ENCODE results near the gene CAB39L.
"Not testable (repeated sequence)": the region's sequence is repeated elsewhere in the genome, so short reads cannot be mapped to it uniquely, and the experiment has no call there.

CAB39L gene

DNA sequence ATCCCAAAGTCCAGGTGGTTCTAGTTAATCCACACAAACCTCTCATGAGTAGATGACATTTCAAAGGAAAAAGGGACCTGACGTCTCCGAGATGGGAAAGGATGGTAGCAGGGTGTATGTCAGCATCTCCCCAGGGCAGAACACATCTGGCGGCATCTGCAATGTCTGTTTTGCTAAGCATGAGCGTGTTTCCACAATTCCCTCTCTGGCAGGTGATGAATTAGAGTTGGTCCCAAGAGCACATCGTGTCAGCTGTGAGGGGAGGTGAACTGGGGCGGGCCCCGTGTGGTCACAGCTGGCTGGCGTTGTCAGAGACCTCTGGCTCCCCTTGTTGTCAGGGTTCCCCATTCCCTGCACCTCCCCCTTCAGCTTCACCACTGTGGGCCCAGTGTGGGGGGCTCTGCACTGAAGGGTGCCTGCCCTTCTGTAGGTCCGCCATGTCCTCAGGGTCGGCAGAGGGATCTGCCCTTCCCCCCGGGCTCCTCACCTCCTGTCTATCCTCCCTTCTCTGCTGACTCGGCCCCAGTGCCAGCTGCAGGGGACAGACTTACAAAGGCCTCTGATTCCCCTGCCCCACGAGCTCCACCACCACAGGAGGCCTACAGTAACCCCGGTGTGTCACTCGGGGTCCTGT is 138.0 kb downstream of the CAB39L start:
- no peak for DNase-seq

DNA sequence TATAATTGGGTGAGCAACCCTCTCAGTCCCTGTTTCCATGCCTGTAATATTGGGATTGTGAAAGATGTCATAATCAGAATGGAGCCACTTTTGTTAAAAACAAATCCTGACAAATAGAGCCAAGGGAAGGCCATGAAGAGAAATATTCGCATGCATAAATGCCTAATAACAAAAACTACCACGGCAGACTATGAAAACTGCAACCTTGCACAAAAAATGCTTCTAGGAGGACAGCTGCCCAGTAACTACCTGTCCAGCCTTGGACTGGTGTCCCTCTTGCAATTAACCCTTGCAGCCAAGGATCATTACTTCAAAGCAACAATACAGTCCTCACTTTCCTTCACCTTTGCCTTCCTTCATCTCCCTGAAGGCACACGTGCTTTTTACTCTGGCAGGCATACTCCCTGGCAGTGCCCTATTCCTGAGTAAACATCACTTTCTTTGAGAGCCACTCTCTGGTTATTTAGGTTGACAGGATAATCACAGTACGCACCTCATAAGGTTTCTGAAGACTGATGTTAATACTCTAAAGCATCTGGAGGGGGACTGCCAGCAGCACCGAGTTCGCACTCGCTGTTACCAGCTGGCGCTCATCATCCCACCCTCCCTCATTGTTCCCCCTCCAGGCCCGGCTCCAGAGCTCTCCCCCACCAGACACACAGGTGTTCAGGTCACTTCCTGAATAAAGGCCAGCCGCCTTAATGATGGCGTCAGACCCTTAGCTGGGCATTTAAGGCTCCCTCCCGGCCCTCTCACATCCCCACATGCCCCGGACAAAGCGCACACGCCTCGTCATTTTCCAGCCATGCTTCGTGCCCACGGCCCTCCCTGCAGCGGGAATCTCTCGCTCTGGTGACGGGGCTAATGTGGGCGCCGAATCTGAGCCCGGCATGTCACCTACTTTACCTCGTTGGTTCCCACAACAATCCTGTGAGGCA is 138.8 kb downstream of the CAB39L start:
- DNase-seq = no peak

DNA sequence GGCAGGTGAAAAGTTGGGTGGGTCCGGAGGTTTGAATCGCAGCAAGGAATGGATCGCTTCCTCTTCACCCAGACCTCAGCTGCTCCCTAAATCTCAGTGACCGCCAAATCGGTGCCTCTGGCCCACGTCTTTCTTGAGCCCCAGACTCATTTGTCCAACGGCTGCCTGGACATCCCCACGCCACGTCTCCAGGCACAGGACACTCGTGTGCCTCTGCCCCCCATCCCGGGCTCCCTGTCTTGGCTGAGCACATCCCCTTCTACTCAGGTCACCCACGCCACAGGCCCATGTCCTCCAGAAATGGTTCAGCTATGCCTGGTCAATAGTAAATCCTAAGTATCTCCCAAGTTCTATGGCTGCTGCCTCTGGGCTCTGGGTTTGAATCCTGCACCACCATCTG is 139.5 kb downstream of the CAB39L start:
- DNase-seq = no peak

DNA sequence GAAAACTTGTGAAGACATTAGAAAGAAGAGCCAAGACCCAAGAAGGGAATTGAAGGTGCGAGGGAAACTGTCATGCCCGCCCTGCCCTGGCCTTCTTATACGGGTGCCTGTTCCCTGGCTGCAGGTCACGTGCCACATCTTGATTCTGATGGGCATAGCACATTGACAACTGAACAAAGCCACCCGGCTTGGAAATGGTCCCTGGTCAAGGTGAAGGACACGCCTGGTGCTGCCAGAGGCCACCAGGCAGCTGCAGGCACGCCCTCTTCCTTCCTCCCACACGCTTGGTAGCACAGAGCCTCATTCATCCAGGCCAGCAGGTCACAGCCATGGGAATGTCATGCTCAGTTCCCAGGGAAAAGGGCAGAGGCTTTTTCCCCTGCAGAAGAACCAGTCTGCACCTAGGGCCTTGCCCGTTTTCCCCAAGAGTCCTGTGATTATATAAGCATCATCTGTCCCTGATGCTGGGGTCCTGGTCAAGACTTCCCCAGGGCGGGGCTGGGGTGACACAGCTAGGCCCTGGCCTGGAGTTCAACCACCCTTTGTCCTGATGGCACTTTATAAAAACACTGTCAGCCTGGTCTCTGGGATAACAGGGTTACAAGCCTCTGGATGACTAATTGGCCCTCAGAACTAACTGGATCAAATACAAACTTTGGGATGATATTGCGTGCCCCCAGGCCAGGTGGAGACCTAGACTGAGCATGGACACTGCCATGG is 140.2 kb downstream of the CAB39L start:
- no peak for DNase-seq

- no peak for DNase-seq
Measured at GRCh38 chr13:49302817-49303216, 141.0 kb downstream of the CAB39L start.

- no peak for DNase-seq
Measured at GRCh38 chr13:49302222-49302621, 141.6 kb downstream of the CAB39L start.

DNA sequence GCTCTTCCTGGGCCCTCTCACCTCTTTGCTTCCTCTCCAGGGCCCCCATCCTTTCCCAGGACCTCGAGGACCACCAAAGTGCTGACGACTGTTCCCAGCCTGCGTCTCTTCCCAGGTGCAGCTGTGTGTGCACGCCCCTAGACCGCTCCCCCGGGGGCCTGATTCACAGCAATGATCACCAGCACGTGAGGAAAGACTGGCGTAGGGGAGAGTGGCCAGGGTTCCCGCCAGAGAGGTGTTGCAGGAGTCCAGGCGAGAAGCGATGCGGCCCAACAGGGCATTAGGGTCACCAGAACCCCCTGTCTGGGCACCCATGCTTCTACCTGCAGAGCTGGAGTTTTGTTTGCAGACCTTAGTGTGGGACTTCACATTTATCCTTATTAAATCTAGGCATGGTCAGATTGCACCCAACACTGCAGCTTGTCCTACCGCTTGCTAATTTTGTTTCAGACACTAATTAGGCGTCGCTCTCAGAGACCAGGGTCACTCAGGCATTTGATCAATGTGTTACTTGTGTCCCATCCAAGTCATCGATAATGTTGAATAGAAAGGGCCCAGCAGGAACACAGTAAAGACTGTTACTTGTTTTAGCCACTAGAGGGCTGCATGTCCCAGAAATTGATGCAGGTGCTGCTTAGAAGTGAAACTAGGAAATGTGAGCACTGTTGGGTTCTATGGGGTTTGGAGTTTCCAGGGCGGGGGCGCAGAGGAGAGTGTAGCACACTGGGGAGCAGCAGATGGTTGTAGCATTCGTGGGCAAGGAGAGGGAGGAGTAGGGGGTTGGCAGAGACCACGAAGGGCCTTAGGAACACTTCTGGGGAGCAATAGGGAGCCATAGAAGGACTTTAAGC is 142.9 kb downstream of the CAB39L start:
- DNase-seq = peak; percentile 59 to 72

DNA sequence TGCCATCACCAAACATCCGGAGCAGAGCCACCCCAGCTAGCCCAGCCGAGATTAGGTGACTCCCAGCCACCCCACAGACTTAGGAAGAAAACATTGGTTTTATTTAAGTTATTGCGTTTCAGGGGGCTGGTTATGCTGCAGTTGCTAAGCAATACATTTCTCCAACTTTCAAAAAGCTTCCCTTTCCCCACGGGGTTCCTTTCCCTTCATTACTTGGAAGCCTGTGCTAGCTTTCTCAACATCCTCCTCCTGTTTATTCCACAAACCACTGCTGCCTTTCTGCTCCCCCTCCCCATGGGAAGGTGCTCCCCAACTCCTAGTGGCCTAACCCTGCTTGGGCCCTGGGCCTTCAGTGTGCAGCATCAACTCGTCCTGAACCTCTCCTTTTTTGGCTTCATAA is 143.6 kb downstream of the CAB39L start:
- DNase-seq = no peak

DNA sequence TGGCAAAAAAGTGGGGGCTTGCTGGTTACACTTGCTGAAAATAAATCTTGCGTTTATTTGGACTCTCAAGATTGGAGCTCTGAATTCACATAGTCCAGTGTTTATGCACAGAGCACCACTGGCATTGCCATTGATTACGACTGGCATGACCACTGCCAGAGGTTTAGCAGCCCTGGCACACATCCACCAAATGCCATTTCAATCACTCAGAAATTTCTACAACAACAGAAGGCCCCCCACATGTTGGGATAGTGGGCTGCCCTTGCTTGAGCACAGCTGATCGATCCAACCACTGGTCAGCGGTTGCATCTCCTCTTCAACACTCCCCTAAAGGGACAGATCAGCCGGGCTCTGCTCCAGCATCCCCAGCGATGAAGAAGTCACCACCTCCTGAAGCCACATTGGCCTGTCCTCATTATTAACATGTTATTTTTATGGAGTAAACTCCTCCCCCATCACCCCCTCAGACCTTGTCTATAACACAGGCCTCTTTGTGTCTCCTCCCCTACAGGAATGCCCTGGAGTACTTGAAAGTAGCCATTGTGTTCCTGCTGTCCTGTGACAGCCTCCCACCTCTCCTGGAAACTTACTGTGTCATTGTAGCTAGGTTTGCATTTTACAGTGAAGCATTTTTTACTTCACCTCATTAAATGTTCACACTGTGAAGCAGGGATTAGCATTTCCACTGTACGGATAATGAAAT is 144.8 kb downstream of the CAB39L start:
- no peak for DNase-seq

DNA sequence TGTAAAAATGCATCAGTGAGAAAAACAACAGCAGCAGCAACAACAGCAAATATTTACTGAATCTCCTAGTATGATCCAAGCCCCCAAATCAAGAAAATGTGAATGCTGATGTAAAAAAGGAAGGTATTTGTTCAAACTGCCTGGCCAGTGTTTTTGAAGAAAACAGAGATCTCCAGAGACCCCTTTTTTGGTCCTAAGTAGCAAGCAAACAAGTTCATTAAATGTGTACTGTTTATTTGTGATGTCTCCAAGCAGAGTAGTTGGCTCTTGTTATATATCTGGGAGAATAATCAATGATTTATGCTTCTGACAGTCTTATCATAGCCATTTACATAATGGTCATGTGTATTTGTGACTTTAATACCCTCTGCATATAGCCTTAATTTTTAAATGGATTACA is 145.4 kb downstream of the CAB39L start:
- no peak for DNase-seq

DNA sequence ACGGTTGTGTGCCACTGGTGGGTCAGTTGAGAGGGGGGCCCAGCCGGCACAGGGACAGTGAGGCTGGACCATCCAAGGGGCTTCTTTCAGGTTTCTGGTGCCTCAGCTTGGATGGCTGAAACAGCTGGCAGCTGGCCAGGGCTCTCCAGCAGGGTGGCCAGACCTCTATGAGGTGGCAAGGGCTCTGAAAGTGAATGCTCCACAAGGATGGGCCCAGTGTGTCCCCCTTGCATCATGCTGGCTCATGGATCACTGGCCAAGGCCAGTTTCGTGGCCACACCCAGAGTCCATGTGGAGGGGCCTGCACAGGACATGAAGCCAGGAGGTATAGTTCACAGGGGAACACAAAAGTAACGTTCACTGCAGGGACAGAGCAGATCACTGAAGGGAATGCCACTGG is 146.5 kb downstream of the CAB39L start:
- DNase-seq = no peak

GRCh38 chr13:49296659-49297058 is 147.2 kb downstream of the CAB39L start:
- no peak for DNase-seq

DNA sequence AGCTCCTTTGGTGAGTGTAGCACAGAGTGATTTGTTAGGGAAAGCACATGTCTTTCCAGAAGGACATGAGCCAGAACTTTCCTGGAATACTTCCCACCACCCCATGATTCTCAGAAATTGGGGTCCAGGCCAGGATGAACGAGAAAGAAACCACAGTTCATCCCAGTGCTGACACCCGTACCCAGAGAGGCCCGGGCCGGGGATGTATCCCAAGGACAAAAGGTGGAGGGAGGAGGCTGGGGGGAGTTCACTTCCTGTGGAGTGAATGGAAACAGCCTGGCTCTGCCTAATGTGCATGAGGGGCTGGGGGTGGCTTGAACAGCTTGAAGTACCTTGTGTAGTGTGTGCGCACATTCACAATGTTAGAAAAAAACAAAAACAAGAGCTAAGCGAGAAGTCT is 148.6 kb downstream of the CAB39L start:
- DNase-seq = no peak

DNA sequence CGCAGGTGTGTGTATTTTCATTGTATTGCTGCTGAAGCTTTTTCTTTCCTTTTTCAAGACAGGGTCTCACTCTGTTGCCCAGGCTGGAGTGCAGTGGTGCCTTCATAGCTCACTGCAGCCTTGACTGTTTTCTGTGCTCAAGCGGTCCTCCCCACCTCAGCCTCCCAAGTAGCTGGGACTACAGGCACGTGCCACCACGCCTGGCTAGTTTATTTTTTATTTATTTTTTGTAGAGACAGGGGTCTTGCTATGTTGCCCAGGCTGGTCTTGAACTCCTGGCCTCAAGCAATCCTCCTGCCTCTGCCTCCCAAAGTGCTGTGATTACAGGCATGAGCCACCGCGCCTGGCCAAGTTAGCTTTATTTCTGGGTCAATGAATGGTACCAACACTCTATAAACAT is 149.1 kb downstream of the CAB39L start:
- not testable (repeated sequence) for DNase-seq

- DNase-seq = peak; percentile 29 to 44
Measured at GRCh38 chr13:49292742-49293486, 150.9 kb downstream of the CAB39L start.

DNA sequence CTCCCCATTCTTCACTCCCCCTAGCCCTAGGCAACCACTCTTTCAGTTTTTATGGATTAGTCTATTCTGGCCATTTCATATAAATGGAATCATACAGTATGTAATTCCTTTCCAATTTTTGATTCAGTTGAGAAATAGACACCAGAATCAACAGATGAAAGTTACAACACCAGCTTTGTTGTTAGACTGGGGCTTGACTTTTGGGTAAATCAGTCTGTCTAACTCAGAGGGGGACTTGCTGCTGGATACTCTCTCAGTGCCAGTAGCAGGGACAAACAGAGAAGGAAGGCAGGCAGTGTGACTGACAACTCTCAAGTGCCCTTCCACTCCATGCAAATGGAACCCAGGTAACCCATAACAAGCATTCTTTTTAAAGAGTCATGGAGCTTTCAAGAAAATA is 155.4 kb downstream of the CAB39L start:
- no peak for DNase-seq

GRCh38 chr13:49287995-49288394 is 155.9 kb downstream of the CAB39L start:
- DNase-seq = no peak

DNA sequence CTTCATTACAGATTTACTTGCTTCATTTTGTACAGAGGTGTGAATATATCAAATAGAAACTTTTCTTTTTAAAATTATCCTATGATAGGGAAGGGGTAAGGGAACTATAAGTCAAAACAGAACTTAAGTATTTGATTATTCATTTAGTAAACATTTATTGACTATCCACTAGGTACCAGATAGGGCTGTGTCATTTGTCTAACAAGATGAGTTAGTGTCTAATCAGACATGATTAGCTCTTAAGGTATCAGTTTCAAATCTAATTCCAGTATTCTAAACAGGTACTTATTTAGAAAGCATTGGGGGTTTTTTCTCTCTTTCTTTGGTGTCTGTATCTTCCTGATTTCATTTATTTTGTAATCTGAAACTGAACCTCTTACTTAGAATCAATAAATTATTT is 164.0 kb downstream of the CAB39L start:
- no peak for DNase-seq

DNA sequence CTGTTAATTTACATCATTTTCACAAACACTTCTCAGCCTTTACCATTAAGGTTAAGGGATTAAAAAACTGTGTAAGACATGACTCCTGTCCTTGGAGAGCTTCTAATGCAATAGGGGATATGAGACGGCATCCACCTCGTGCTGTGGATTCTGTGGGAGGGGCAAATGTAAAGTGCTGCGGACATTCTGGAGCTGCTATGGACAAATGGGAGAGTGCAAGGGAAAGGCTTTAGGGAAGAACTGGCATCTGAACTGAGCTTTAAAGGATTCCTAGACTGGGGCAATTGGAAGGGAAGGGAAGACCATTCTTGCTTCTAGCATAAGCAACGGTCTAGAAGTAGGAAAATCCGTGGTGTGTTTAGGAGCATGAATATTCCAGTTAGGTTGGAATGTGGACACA is 164.8 kb downstream of the CAB39L start:
- DNase-seq = no peak

DNA sequence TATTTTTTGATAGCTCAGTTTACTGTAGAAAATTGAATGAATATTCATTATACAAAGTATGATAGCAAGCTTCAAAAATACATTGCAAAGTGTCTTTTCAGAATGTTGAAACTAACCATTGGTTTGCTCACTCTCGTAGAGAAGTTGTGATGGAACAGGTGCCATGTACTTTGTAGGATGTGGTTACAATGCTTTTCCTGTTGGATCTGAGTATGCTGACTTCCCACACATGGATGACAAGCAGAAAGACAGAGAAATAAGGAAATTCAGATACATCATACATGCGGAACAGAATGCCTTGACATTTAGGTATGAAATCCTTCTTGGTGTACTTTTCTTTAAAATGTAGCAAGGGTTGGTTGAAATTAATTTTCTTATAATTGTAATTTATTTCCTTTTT is 165.7 kb downstream of the CAB39L start:
- no peak for DNase-seq

- DNase-seq = no peak
Measured at GRCh38 chr13:49272296-49272695, 171.6 kb downstream of the CAB39L start.

Data from activated CD4-positive, alpha-beta T cell treated with anti-CD3 and anti-CD28 coated beads, Interleukin-2, amount 50 U/mL, for 48 hours (primary cell).